SW 1271 (cell line): ENCODE results near the gene THBS2.
"Not testable (repeated sequence)": the region's sequence is repeated elsewhere in the genome, so short reads cannot be mapped to it uniquely, and the experiment has no call there.

Experiments
- DNase-seq, 2 experiments: peaks; one replicate each; lab custom pipeline; 2025; lab: John Stamatoyannopoulos, UW

THBS2 gene

GRCh38 chr6:169253337-169254238 lies at the start of gene THBS2:
THBS2 (minus strand) TSS chr6:169253846; CDS start chr6:169250784, 3,062 bp downstream.
- no peak for DNase-seq

- DNase-seq = no peak
Measured at GRCh38 chr6:169302716-169303115, 49.1 kb upstream of the THBS2 start.

- no peak for DNase-seq
Measured at GRCh38 chr6:169302255-169302654, 48.6 kb upstream of the THBS2 start.

- no peak for DNase-seq
Measured at GRCh38 chr6:169300916-169301315, 47.3 kb upstream of the THBS2 start.

GRCh38 chr6:169298626-169299025 lies 45.0 kb upstream of the THBS2 start:
- DNase-seq = not testable (repeated sequence)

GRCh38 chr6:169296622-169297021 lies 43.0 kb upstream of the THBS2 start:
- DNase-seq = no peak

- no peak for DNase-seq
Measured at GRCh38 chr6:169296170-169296569, 42.5 kb upstream of the THBS2 start.

GRCh38 chr6:169293196-169293595 lies 39.5 kb upstream of the THBS2 start:
- no peak for DNase-seq

GRCh38 chr6:169292338-169293124 lies 38.9 kb upstream of the THBS2 start:
- peak in 1 of 2 experiments; percentile 35 for DNase-seq

GRCh38 chr6:169291646-169292337 lies 38.1 kb upstream of the THBS2 start:
- no peak for DNase-seq

- DNase-seq = no peak
Measured at GRCh38 chr6:169291148-169291547, 37.5 kb upstream of the THBS2 start.

- DNase-seq = no peak
Measured at GRCh38 chr6:169289619-169290339, 36.1 kb upstream of the THBS2 start.

GRCh38 chr6:169289257-169289618 lies 35.6 kb upstream of the THBS2 start:
- no peak for DNase-seq

GRCh38 chr6:169288591-169288990 lies 34.9 kb upstream of the THBS2 start:
- no peak for DNase-seq

- DNase-seq = peak in 1 of 2 experiments; percentile 3
Measured at GRCh38 chr6:169287675-169288074, 34.0 kb upstream of the THBS2 start.

- DNase-seq = no peak
Measured at GRCh38 chr6:169286961-169287360, 33.3 kb upstream of the THBS2 start.

- no peak for DNase-seq
Measured at GRCh38 chr6:169285165-169285564, 31.5 kb upstream of the THBS2 start.

- DNase-seq = no peak
Measured at GRCh38 chr6:169283924-169284323, 30.3 kb upstream of the THBS2 start.

GRCh38 chr6:169282043-169282442 lies 28.4 kb upstream of the THBS2 start:
- no peak for DNase-seq

GRCh38 chr6:169277619-169278018 lies 24.0 kb upstream of the THBS2 start:
- DNase-seq = no peak

GRCh38 chr6:169274781-169275180 lies 21.1 kb upstream of the THBS2 start:
- no peak for DNase-seq

- no peak for DNase-seq
Measured at GRCh38 chr6:169273511-169273910, 19.9 kb upstream of the THBS2 start.
